ENCODE measurements around the gene NAALADL1. TPM values are rescaled to one million over a fixed set of nuclear protein-coding genes. Genes with fewer than 3 reads are reported as not detected.

Gene NAALADL1
- total and polyA plus RNA-seq, 9 of the 15 experiments (the other 6 are each of a cell fraction or from before 2014, with no cell fraction given): 0.06 to 0.72 (median 0.22) TPM; not detected in 4

GRCh38 chr11:65095974-65096806, 37.8 kb upstream of the NAALADL1 start, which contains the start of gene VPS51 (continued):
- TF ChIP-seq, protein P1, sequence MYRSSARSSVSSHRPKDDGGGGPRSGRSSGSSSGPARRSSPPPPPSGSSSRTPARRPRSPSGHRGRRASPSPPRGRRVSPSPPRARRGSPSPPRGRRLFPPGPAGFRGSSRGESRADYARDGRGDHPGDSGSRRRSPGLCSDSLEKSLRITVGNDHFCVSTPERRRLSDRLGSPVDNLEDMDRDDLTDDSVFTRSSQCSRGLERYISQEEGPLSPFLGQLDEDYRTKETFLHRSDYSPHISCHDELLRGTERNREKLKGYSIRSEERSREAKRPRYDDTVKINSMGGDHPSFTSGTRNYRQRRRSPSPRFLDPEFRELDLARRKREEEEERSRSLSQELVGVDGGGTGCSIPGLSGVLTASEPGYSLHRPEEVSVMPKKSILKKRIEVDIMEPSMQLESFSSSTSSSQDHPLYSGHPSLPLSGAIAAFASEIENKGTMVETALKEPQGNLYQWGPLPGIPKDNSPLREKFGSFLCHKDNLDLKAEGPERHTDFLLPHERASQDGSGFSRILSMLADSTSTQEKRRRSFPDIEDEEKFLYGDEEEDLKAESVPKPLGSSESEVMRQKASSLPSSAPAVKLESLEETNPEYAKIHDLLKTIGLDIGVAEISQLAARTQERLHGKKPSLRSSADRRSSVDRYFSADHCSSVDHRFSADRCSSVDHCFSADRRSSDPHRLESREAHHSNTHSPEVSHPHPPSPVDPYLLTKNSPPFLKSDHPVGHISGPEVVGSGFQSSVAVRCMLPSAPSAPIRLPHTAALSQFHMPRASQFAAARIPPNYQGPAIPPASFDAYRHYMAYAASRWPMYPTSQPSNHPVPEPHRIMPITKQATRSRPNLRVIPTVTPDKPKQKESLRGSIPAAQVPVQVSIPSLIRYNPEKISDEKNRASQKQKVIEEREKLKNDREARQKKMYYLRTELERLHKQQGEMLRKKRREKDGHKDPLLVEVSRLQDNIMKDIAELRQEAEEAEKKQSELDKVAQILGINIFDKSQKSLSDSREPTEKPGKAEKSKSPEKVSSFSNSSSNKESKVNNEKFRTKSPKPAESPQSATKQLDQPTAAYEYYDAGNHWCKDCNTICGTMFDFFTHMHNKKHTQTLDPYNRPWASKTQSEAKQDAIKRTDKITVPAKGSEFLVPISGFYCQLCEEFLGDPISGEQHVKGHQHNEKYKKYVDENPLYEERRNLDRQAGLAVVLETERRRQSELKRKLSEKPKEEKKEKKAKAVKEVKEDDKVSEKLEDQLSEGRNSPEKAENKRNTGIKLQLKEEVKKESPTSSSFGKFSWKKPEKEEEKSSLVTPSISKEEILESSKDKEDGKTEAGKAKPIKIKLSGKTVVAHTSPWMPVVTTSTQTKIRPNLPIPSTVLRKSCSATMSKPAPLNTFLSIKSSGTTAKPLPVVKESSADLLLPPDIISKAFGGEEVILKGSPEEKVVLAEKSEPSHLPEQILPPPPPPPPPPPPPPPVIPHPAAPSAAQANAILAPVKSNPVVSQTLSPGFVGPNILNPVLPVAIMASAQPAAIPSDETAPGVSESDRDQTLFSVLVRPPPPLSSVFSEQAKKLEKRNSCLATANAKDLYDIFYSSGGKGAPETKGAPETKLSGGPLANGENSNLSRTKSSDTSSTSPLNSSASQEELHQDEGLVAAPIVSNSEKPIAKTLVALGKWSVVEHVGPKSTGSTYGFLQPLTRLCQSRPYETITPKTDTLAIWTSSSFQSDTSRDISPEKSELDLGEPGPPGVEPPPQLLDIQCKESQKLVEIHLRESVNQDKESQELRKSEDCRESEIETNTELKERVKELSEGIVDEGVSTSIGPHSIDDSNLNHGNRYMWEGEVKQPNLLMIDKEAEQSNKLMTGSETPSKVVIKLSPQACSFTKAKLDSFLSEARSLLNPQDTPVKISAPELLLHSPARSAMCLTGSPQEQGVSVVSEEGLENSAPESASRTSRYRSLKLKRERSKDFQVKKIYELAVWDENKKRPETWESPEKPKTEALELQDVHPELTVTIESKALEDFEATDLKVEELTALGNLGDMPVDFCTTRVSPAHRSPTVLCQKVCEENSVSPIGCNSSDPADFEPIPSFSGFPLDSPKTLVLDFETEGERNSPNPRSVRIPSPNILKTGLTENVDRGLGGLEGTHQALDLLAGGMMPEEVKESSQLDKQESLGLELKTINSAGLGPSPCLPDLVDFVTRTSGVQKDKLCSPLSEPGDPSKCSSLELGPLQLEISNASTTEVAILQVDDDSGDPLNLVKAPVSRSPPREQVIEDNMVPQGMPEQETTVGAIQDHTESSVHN (IDR thresholded peaks at IDR 0.05; ENCODE audit: borderline replicate concordance in 1 of 2, low read depth in 1 of 2): no peak
- TF ChIP-seq ZSCAN32 (CRISPR knock-in tag; IDR thresholded peaks at IDR 0.05) (no peak), ZNF121 (CRISPR knock-in tag; conservative IDR thresholded peaks at IDR 0.05) (no peak), ZNF408 (CRISPR knock-in tag; IDR thresholded peaks at IDR 0.05; ENCODE audit: low read depth) (no peak; the same call in 1 of the 2 replicates), VEZF1 (CRISPR knock-in tag; IDR thresholded peaks at IDR 0.05) (peak; percentile 87), ZNF224 (CRISPR knock-in tag; IDR thresholded peaks at IDR 0.05) (no peak), ZNF511 (CRISPR knock-in tag; IDR thresholded peaks at IDR 0.05) (no peak), ID3 (CRISPR knock-in tag; IDR thresholded peaks at IDR 0.05) (no peak), ID3 (tag; IDR thresholded peaks at IDR 0.05) (peak; percentile 89), OTX1 (CRISPR knock-in tag; IDR thresholded peaks at IDR 0.05) (peak; percentile 90), GABPB1 (CRISPR knock-in tag; IDR thresholded peaks at IDR 0.05) (peak; percentile 99), POU5F1 (IDR thresholded peaks at IDR 0.05; ENCODE audit: borderline replicate concordance, low read depth, low read length, partially characterized antibody) (peak; percentile 66)
- TF ChIP-seq, protein P2, sequence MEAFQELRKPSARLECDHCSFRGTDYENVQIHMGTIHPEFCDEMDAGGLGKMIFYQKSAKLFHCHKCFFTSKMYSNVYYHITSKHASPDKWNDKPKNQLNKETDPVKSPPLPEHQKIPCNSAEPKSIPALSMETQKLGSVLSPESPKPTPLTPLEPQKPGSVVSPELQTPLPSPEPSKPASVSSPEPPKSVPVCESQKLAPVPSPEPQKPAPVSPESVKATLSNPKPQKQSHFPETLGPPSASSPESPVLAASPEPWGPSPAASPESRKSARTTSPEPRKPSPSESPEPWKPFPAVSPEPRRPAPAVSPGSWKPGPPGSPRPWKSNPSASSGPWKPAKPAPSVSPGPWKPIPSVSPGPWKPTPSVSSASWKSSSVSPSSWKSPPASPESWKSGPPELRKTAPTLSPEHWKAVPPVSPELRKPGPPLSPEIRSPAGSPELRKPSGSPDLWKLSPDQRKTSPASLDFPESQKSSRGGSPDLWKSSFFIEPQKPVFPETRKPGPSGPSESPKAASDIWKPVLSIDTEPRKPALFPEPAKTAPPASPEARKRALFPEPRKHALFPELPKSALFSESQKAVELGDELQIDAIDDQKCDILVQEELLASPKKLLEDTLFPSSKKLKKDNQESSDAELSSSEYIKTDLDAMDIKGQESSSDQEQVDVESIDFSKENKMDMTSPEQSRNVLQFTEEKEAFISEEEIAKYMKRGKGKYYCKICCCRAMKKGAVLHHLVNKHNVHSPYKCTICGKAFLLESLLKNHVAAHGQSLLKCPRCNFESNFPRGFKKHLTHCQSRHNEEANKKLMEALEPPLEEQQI (IDR thresholded peaks at IDR 0.05): no peak

All from K562 (cell line).